Measurements from ENCODE around the gene METTL24.
"Not testable (repeated sequence)": the region's sequence is repeated elsewhere in the genome, so short reads cannot be mapped to it uniquely, and the experiment has no call there.

Gene METTL24

GRCh38 chr6:110315207-110315868, 42.8 kb downstream of the METTL24 start:
- no peak for DNase-seq (ENCODE audit: low read depth)

- DNase-seq (ENCODE audit: low read depth) = no peak
Measured at GRCh38 chr6:110310861-110311446, 47.2 kb downstream of the METTL24 start.

- DNase-seq (ENCODE audit: low read depth) = not testable (repeated sequence)
Measured at GRCh38 chr6:110309432-110309831, 48.7 kb downstream of the METTL24 start.

- DNase-seq (ENCODE audit: low read depth) = no peak
Measured at GRCh38 chr6:110307368-110307767, 50.8 kb downstream of the METTL24 start.

- DNase-seq (ENCODE audit: low read depth) = not testable (repeated sequence)
Measured at GRCh38 chr6:110305832-110306231, 52.3 kb downstream of the METTL24 start.

GRCh38 chr6:110303692-110304091, 54.5 kb downstream of the METTL24 start:
- DNase-seq (ENCODE audit: low read depth) = not testable (repeated sequence)

- no peak for DNase-seq (ENCODE audit: low read depth)
Measured at GRCh38 chr6:110298916-110299315, 59.2 kb downstream of the METTL24 start.

GRCh38 chr6:110298411-110298810, 59.7 kb downstream of the METTL24 start:
- DNase-seq (ENCODE audit: low read depth) = no peak

GRCh38 chr6:110296241-110297025, 61.7 kb downstream of the METTL24 start:
- DNase-seq (ENCODE audit: low read depth) = no peak

- DNase-seq (ENCODE audit: low read depth) = no peak
Measured at GRCh38 chr6:110295451-110296165, 62.5 kb downstream of the METTL24 start.

GRCh38 chr6:110287462-110288341, 70.4 kb downstream of the METTL24 start:
- DNase-seq (ENCODE audit: low read depth) = no peak

GRCh38 chr6:110285306-110286060, 72.7 kb downstream of the METTL24 start:
- no peak for DNase-seq (ENCODE audit: low read depth)

GRCh38 chr6:110284855-110285254, 73.3 kb downstream of the METTL24 start:
- no peak for DNase-seq (ENCODE audit: low read depth)

GRCh38 chr6:110283657-110284056, 74.5 kb downstream of the METTL24 start:
- no peak for DNase-seq (ENCODE audit: low read depth)

GRCh38 chr6:110282412-110282811, 75.7 kb downstream of the METTL24 start:
- no peak for DNase-seq (ENCODE audit: low read depth)

GRCh38 chr6:110277100-110277665, 81.0 kb downstream of the METTL24 start:
- DNase-seq (ENCODE audit: low read depth) = no peak

- not testable (repeated sequence) for DNase-seq (ENCODE audit: low read depth)
Measured at GRCh38 chr6:110272781-110273180, 85.4 kb downstream of the METTL24 start.

GRCh38 chr6:110271732-110272022, 86.5 kb downstream of the METTL24 start:
- DNase-seq (ENCODE audit: low read depth) = no peak

GRCh38 chr6:110270165-110270564, 88.0 kb downstream of the METTL24 start:
- DNase-seq (ENCODE audit: low read depth) = no peak

- no peak for DNase-seq (ENCODE audit: low read depth)
Measured at GRCh38 chr6:110269623-110270022, 88.5 kb downstream of the METTL24 start.

All from T follicular helper cell (primary cell).